Fibroblast of skin of left biceps (primary cell): ENCODE results near the gene SORCS1.

Experiments used
- DNase-seq, 2 experiments: peaks; one replicate each; pipeline ENCODE4 v3.0.0-alpha.2; 2013; ENCODE audit warnings: low read depth in 2 of 2

Gene SORCS1

GRCh38 chr10:106819490-106819889 lies 345.0 kb downstream of the SORCS1 start:
- DNase-seq, result no peak

- no peak for DNase-seq
Measured at GRCh38 chr10:106816318-106817085, 348.0 kb downstream of the SORCS1 start.

- no peak for DNase-seq
Measured at GRCh38 chr10:106815427-106816043, 349.0 kb downstream of the SORCS1 start.

- DNase-seq, result no peak
Measured at GRCh38 chr10:106804992-106805582, 359.4 kb downstream of the SORCS1 start.

GRCh38 chr10:106802949-106803348 lies 361.6 kb downstream of the SORCS1 start:
- DNase-seq, result no peak

- no peak for DNase-seq
Measured at GRCh38 chr10:106799776-106800175, 364.7 kb downstream of the SORCS1 start.

DNA sequence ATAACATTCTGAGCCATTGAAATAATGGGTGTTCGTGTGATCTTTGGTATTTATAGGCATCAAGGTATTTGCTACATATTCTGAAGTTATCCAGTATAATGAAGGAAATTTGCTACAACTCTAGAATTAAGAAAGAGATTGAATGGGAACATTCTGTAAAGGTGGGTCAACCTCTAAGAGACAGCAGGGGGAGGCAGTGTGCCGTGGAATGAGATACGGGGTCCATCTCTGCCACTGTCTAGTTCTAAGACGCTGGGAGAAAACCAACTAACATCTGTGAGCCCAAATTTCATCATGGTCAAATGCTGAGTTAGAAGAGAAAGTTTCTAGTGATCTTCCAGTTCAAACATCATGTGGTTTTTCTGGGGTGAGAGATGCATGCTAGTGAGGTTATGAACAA lies 368.9 kb downstream of the SORCS1 start:
- no peak for DNase-seq

DNA sequence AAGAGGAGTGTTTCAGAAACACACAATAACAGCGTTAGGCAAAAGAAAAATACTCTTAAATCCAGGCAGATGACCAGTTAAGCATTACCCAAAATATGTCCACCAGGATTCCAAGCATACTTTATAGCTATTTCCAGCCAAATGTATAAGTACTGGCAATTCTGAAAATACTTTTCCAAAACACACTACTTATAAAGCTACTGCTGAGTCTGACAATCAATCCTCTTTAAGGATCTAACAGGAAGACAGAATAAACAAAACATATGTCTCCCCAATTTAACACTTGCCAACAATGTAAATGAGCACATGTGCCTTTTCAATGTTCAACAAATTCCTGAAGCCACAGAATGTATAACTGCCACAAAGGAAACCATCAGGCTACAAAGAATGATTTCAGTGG lies 370.9 kb downstream of the SORCS1 start:
- DNase-seq, result no peak

GRCh38 chr10:106789623-106790022 lies 374.9 kb downstream of the SORCS1 start:
- no peak for DNase-seq

- no peak for DNase-seq
Measured at GRCh38 chr10:106788982-106789381, 375.5 kb downstream of the SORCS1 start.

- DNase-seq, result no peak
Measured at GRCh38 chr10:106785528-106785927, 379.0 kb downstream of the SORCS1 start.

GRCh38 chr10:106780632-106781031 lies 383.9 kb downstream of the SORCS1 start:
- DNase-seq, result no peak

- DNase-seq, result no peak
Measured at GRCh38 chr10:106777841-106778240, 386.7 kb downstream of the SORCS1 start.

DNA sequence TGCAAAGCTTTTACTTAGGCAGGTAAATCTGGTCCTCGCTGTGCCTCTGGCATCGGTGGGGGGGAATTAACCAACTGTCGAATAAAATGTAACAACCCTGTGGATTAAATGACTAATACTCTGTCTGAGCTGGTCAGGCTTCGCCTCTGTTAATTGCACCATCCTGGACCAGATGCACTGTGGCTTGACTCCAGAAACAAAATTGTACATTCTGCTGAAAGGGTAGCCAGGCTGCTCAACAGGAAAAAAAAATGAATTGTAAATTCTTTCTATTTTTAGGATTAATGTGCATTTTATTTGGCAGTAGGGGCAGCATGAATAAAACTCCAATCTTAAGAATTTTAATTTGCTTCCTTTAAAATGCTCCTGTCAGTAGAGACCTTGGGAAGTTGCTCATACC lies 389.4 kb downstream of the SORCS1 start:
- DNase-seq, result no peak

GRCh38 chr10:106772957-106773356 lies 391.5 kb downstream of the SORCS1 start:
- no peak for DNase-seq

GRCh38 chr10:106771154-106771553 lies 393.4 kb downstream of the SORCS1 start:
- no peak for DNase-seq

GRCh38 chr10:106768204-106768603 lies 396.3 kb downstream of the SORCS1 start:
- DNase-seq, result no peak

DNA sequence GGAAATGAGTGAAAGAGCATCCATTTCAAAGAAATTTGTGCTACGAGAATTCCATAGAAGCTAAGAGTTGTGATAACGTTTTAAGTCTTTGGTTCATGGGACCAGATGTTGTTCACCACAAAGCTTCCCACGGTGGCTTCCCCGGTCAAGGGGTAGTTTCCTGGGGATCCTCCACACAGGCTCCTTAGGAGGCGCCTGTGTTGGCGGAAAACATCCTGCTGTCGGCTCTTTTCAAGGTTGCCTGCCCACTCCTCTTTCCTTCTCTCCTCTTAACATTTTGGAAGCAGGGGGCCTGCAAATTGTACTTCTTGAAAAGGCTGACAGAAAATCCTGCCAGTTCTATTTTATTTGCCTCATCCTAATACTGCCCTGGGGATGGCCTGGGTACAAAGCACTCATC lies 398.6 kb downstream of the SORCS1 start:
- DNase-seq, result no peak

GRCh38 chr10:106765241-106765754 lies 399.2 kb downstream of the SORCS1 start:
- DNase-seq, result no peak

DNA sequence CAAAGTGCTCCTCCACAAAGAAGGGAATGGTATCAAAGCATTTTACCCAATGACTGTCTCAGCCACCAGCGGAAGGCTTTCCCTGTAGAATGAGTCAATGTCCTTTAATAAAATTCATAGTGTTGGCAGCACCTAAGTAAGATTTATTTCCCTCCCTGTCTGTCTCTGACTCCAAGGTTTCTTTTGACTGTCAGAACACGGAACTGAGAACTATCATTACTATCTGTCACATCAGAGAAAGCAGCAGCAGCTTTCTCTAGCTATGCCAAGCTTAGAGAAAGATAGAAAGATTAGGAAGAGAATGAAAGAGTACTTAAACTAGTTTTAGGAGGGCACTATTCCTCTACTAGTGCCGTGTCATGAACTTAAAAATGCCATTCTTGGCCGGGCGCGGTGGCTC lies 400.1 kb downstream of the SORCS1 start:
- no peak for DNase-seq

GRCh38 chr10:106761906-106762305 lies 402.6 kb downstream of the SORCS1 start:
- no peak for DNase-seq

GRCh38 chr10:106757521-106757920 lies 407.0 kb downstream of the SORCS1 start:
- DNase-seq, result no peak

GRCh38 chr10:106751091-106751490 lies 413.4 kb downstream of the SORCS1 start:
- no peak for DNase-seq
